Activated CD4-positive, alpha-beta T cell treated with anti-CD3 and anti-CD28 coated beads, Interleukin-2, amount 50 U/mL, for 16 hours (primary cell): ENCODE results near the gene TXNDC12.

ENCODE experiments used
- DNase-seq: peaks from one replicate; pipeline ENCODE4 v3.0.0-alpha.2; 2020

Gene TXNDC12

GRCh38 chr1:51990478-51990965, 64.5 kb downstream of the TXNDC12 start, which contains the start of gene RAB3B:
Gene RAB3B, minus strand, starts transcription at chr1:51990700. Its CDS starts 13,583 bp downstream, at chr1:51977117.
- DNase-seq = peak; percentile 63

- no peak for DNase-seq
These were observed 65.2 kb downstream of the TXNDC12 start for GRCh38 chr1:51989582-51990477.

GRCh38 chr1:51988254-51988653, 66.7 kb downstream of the TXNDC12 start:
- DNase-seq = no peak

- DNase-seq = no peak
These were observed 68.3 kb downstream of the TXNDC12 start for GRCh38 chr1:51986718-51987117.

GRCh38 chr1:51982161-51982560, 72.8 kb downstream of the TXNDC12 start:
- no peak for DNase-seq

GRCh38 chr1:51981555-51981954, 73.4 kb downstream of the TXNDC12 start:
- no peak for DNase-seq

- no peak for DNase-seq
These were observed 76.9 kb downstream of the TXNDC12 start for GRCh38 chr1:51978099-51978498.

GRCh38 chr1:51976846-51977602, 78.0 kb downstream of the TXNDC12 start:
- DNase-seq = no peak

- DNase-seq = no peak
These were observed 81.2 kb downstream of the TXNDC12 start for GRCh38 chr1:51973587-51974474.
